ENCODE measurements around the gene RBP4.
"Not testable (repeated sequence)": the region's sequence is repeated elsewhere in the genome, so short reads cannot be mapped to it uniquely, and the experiment has no call there.

Gene RBP4

DNA sequence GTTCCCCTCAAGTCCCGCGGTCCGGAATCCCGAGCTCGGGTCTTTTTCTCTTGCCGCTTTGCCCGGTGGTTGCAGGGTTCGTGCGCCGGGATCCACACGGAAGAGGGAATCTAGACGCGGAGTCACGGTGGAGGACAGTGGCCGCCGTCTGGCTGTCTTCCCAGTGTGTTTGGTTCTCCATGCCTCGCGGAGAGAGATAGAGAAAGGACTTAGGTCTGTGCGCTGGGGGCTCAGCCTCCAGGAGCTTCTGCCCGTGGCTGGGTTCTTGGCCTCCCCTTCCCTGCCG, 33.0 kb downstream of the RBP4 start:
- intact Hi-C loops (cut with DNase I), result no loop called here
- peak in 1 of 10 donors; percentile 15 for DNase-seq

DNA sequence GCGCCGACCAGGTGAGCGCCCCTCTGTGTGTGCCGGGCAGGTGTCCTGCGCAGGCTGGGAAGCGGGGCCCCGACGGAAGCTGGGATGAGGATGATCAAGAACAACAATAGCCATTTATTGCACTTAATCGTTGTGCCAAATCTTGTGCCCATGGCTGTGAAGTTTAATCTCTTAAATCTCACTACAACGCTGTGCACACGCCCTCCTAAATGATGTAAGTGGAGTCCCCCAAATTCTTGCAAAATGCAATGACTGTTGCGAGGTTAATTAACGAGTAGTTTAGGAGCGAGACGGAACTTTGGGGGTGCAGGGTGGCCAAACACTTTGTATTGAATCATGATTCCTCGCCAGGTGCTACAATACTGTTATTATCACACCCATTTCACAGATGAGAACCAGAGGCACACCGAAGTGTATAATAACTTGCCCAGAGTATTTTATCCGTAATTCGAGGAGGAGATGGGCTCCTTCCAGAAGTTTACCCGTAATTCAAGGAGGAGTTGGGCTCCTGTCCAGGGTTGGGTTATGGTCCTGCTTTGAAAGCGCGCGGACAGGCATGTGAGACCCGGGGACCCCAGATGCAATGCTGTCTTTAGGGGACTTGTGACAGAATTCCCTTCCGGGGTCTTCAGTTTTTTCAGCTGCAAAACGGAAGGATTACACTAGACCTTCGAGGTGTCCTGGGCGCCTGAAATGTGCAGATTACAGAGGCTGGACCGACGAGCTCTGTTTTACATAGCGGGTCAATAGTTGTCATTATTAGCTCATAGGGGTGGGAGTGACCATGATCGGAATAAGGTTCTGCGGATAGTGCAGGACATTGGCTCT, 33.5 kb downstream of the RBP4 start:
- intact Hi-C loops (cut with DNase I), result no loop called here
- no peak for DNase-seq

- intact Hi-C loops (cut with DNase I), result no loop called here
- DNase-seq, result peak in 9 of 10 donors; percentile 13 to 89 (median 36)
Measured at GRCh38 chr10:93566435-93567276, 34.4 kb downstream of the RBP4 start, which contains the start of gene FFAR4. Gene FFAR4 (plus strand): TSS chr10:93566665. CDS start chr10:93566721, 56 bp downstream.

- DNase-seq, result no peak
- intact Hi-C loops (cut with DNase I), result no loop called here
Measured at GRCh38 chr10:93565446-93565845, 35.6 kb downstream of the RBP4 start.

- DNase-seq, result no peak
- intact Hi-C loops (cut with DNase I), result no loop called here
Measured at GRCh38 chr10:93560541-93560940, 40.5 kb downstream of the RBP4 start.

DNA sequence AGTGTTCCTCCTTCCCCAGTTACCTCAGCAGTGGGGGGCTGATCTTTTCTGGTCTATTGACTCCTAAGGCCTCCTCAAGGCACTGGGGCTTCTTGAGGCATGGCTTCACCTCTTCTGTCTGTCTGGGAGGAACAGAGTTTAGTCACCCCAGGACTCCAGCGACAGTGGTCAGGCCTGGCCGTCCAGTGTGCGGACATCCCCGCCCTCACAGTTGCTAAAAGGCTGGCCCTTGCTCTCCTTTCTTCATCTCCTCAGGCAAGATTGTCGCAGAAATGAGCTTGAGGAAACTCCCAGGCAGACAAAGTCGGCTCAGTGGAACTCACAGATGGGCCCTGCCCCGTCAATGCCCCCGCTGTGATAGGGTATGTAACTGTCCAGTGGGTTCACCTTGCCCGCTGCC, 41.5 kb downstream of the RBP4 start:
- no peak for DNase-seq
- intact Hi-C loops (cut with DNase I), result no loop called here

GRCh38 chr10:93554760-93555432, 46.1 kb downstream of the RBP4 start:
- DNase-seq, result peak in 7 of 10 donors; percentile 44 to 92 (median 61)
- intact Hi-C loops (cut with DNase I), result loop anchor here (1.0 kb wide), 1 partner anchor 125 kb away; no protein-coding TSS in a partner anchor

- DNase-seq, result no peak
- intact Hi-C loops (cut with DNase I), result loop anchor here (1.0 kb wide), 1 partner anchor 126 kb away; no protein-coding TSS in a partner anchor
Measured at GRCh38 chr10:93554316-93554663, 46.7 kb downstream of the RBP4 start.

GRCh38 chr10:93553482-93554315, 47.3 kb downstream of the RBP4 start:
- intact Hi-C loops (cut with DNase I), result loop anchor here (1.0 kb wide), 1 partner anchor 127 kb away; no protein-coding TSS in a partner anchor
- no peak for DNase-seq

GRCh38 chr10:93552780-93553179, 48.3 kb downstream of the RBP4 start:
- intact Hi-C loops (cut with DNase I), result no loop called here
- no peak for DNase-seq

DNA sequence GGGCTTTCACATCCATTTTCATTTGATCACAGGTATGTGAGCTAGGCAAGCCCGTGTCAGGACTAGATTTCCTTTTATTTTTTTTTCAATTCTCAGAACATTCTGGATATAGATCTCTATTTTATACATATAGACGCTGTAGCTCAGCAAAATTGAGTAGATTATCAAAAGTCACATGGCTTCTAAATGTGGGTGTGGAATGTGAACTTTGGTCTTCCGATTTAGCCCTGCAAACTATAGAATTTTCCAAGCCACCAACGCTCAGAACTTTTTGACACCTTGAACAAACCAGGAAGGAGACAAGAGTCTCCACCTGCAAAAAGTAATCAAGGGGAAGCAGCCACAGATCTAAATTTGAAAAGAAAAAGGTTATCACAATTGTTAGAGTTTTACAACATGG, 50.4 kb downstream of the RBP4 start:
- DNase-seq, result no peak
- intact Hi-C loops (cut with DNase I), result no loop called here

- no peak for DNase-seq
- intact Hi-C loops (cut with DNase I), result no loop called here
Measured at GRCh38 chr10:93548376-93549071, 52.5 kb downstream of the RBP4 start.

DNA sequence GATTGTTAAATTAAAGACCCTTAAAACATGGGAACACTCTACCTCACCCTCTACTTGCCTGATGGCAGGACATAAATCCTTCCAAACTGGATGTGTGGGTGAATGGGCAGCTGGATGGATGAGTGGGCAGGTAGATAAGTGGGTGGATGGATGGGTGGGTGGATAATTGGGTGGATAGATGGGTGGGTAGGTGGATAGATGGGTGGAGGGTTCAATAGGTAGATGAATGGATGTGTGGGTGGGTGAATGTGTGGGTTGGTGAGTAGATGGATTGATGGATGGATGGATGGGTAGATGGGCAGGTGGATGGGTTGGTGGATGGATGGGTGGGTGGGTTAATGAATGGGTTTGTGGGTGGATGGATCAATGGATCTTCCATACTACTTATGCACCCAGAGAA, 53.5 kb downstream of the RBP4 start:
- DNase-seq, result no peak
- intact Hi-C loops (cut with DNase I), result no loop called here

GRCh38 chr10:93546995-93547394, 54.0 kb downstream of the RBP4 start:
- DNase-seq; intact Hi-C loops (cut with DNase I): not testable (repeated sequence)

DNA sequence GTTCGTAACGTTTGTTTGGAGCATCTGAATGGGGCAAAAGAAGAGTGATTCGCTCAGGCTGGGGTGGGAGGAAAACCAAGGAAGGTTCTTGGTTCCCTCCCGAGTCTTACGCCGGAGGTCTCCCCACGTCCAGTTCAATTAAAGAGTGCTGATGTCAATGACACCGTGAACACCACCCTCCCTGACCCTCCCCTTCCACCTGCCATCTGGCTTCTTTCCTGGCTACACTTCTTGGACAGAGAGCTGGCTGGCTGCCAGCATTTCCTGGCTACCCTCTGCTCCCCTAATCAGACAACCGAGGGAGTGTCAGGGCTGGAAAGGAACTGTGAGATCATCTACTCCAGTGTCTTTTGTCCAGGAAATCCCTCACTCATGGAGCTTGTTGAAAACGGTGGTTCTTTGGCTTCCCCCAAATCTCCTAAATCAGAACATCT, 58.7 kb downstream of the RBP4 start:
- intact Hi-C loops (cut with DNase I), result no loop called here
- DNase-seq, result no peak
